ENCODE data around the gene ZNF552. TPM values are rescaled to one million over a fixed set of nuclear protein-coding genes. Genes with fewer than 3 reads are reported as not detected.

Gene ZNF552
- total and polyA plus RNA-seq, 2 of the 8 experiments (the other 6 are each of a cell fraction or from before 2014, with no cell fraction given), result 5.9 to 11.6 TPM

GRCh38 chr19:57788114-57788692 is 26.5 kb downstream of the ZNF552 start (continued):
- TF ChIP-seq EP300 (IDR thresholded peaks at IDR 0.05; ENCODE audit: borderline replicate concordance in 1 of 2, low read depth in 2 of 2, low read length in 2 of 2) (no peak), HDAC2 (IDR thresholded peaks at IDR 0.05; ENCODE audit: borderline replicate concordance in 1 of 2, low read depth in 2 of 2, low read length in 2 of 2) (no peak), JUND (IDR thresholded peaks at IDR 0.05; ENCODE audit: low read length) (no peak), TEAD4 (IDR thresholded peaks at IDR 0.05; ENCODE audit: low read depth, low read length) (no peak), GTF2F1 (IDR thresholded peaks at IDR 0.05; ENCODE audit: borderline replicate concordance, low read depth, low read length) (no peak), BACH1 (IDR thresholded peaks at IDR 0.05; ENCODE audit: low read length) (no peak)
